Measurements from ENCODE around the gene TBC1D7. TPM values are rescaled to one million over a fixed set of nuclear protein-coding genes. Genes with fewer than 3 reads are reported as not detected.

Gene TBC1D7
- total RNA-seq, 1 experiment from 2014 or later: 32.1 TPM

GRCh38 chr6:13295576-13295975, 32.8 kb downstream of the TBC1D7 start:
- CTCF ChIA-PET: no interaction called here
- intact Hi-C loops (cut with micrococcal nuclease; ENCODE audit: unreplicated experiment): no loop called here
- no peaks in the 10 kb centered on the region for H3K4me1 ChIP-seq (ENCODE audit: insufficient read depth, low read length, poor library complexity, severe bottlenecking)
- BruUV-seq (replicated peaks): no TSS peak
- DNase-seq (ENCODE audit: low spot score): no peak
- no peak overlapping the region for H3K27ac ChIP-seq (ENCODE audit: low read depth, low read length, poor library complexity, severe bottlenecking)
- TF ChIP-seq CTCF (conservative IDR thresholded peaks at IDR 0.05; ENCODE audit: low read depth, low read length): no peak
- TF ChIP-seq EZH2 (IDR thresholded peaks at IDR 0.05; ENCODE audit: borderline replicate concordance, low read depth, low read length, poor library complexity, severe bottlenecking): no peak
- no peak overlapping the region for H3K4me3 ChIP-seq (ENCODE audit: low read depth, low read length, poor library complexity, severe bottlenecking)
- peaks cover 7% of the 10 kb centered on the region for H3K36me3 ChIP-seq (ENCODE audit: insufficient read depth, low read length, poor library complexity, severe bottlenecking)
- H3K27me3 ChIP-seq (replicated peaks; ENCODE audit: insufficient read depth, low read depth, low read length, poor library complexity): no peaks in the 10 kb centered on the region
- H3K9me3 ChIP-seq (ENCODE audit: low read depth, low read length, poor library complexity, severe bottlenecking): no peaks in the 10 kb centered on the region
- POLR2A ChIA-PET (ENCODE audit: low non-redundant PET): no interaction called here

DNA sequence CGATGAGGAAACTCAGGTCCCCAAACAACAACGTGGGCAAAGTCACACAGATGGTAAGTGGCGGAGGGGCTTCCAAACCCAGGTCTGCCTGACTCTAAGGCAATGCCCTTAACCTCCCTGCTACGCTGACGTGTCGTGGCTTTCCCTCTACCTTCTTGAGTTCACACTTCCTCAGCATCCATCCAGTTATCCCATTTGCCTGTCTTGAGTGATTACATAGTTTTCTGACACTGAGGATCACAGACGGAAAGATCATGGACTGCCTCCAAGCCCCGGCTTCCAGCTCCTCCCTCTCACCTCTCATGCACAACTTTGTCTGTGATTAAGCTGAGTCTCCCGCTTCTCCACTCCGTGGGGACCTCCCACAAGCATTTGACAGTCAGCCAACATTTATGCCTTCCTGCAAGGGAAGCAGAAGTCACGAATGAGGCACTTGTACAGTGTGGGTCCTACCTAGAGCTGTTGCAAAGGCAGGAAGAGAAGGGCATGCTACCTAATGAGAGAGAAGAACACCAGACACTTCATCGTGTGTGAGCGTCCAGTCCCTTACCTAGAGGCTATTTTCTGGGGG, 33.8 kb downstream of the TBC1D7 start:
- H3K27me3 ChIP-seq (replicated peaks; ENCODE audit: insufficient read depth, low read depth, low read length, poor library complexity): no peaks in the 10 kb centered on the region
- H3K4me1 ChIP-seq (ENCODE audit: insufficient read depth, low read length, poor library complexity, severe bottlenecking): no peaks in the 10 kb centered on the region
- H3K36me3 ChIP-seq (ENCODE audit: insufficient read depth, low read length, poor library complexity, severe bottlenecking): peaks cover 12% of the 10 kb centered on the region
- POLR2A ChIA-PET (ENCODE audit: low non-redundant PET): no interaction called here
- CTCF ChIA-PET: no interaction called here
- BruUV-seq (replicated peaks): no TSS peak
- DNase-seq (ENCODE audit: low spot score): peak; percentile 11
- no peak overlapping the region for H3K27ac ChIP-seq (ENCODE audit: low read depth, low read length, poor library complexity, severe bottlenecking)
- intact Hi-C loops (cut with micrococcal nuclease; ENCODE audit: unreplicated experiment): no loop called here
- H3K9me3 ChIP-seq (ENCODE audit: low read depth, low read length, poor library complexity, severe bottlenecking): no peaks in the 10 kb centered on the region
- no peak for TF ChIP-seq EZH2 (IDR thresholded peaks at IDR 0.05; ENCODE audit: borderline replicate concordance, low read depth, low read length, poor library complexity, severe bottlenecking)
- TF ChIP-seq CTCF (conservative IDR thresholded peaks at IDR 0.05; ENCODE audit: low read depth, low read length): no peak
- no peak overlapping the region for H3K4me3 ChIP-seq (ENCODE audit: low read depth, low read length, poor library complexity, severe bottlenecking)

DNA sequence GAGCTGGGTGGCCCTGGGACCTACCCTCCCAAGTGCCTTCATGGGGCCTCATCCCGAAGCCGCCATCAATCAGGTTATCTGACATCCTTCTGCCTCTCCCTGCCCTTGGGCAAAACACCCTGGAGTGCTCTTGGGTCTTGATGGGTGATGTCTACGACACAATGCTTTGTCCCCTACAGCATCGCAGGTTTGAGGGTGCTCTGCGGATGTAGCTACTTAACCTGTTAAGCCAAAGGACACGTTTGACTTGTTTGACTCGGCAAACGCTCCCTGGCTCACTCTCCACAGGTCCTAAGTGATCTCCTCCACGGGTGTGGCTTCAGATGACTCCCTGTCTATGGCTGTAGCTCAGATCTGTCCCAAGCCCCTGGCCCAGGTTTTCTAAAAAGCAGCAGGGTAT, 35.6 kb downstream of the TBC1D7 start:
- H3K4me1 ChIP-seq (ENCODE audit: insufficient read depth, low read length, poor library complexity, severe bottlenecking): no peaks in the 10 kb centered on the region
- no peaks in the 10 kb centered on the region for H3K9me3 ChIP-seq (ENCODE audit: low read depth, low read length, poor library complexity, severe bottlenecking)
- no peaks in the 10 kb centered on the region for H3K27me3 ChIP-seq (replicated peaks; ENCODE audit: insufficient read depth, low read depth, low read length, poor library complexity)
- ChIA-PET POLR2A (ENCODE audit: low non-redundant PET) (no interaction called here), CTCF (no interaction called here)
- no peak overlapping the region for H3K4me3 ChIP-seq (ENCODE audit: low read depth, low read length, poor library complexity, severe bottlenecking)
- TF ChIP-seq CTCF (conservative IDR thresholded peaks at IDR 0.05; ENCODE audit: low read depth, low read length) (no peak), EZH2 (IDR thresholded peaks at IDR 0.05; ENCODE audit: borderline replicate concordance, low read depth, low read length, poor library complexity, severe bottlenecking) (no peak)
- DNase-seq (ENCODE audit: low spot score): no peak
- H3K36me3 ChIP-seq (ENCODE audit: insufficient read depth, low read length, poor library complexity, severe bottlenecking): peaks cover 12% of the 10 kb centered on the region
- intact Hi-C loops (cut with micrococcal nuclease; ENCODE audit: unreplicated experiment): no loop called here
- H3K27ac ChIP-seq (ENCODE audit: low read depth, low read length, poor library complexity, severe bottlenecking): no peak overlapping the region
- BruUV-seq (replicated peaks): no TSS peak

Measured in A673 (cell line).